ENCODE data around the gene AADACL4. TPM values are rescaled to one million over a fixed set of nuclear protein-coding genes. Genes with fewer than 3 reads are reported as not detected.

AADACL4 gene
- total RNA-seq, 1 experiment from 2014 or later: not detected

- Histone ChIP-seq H4K91ac (ENCODE audit: insufficient read length, low read depth, low read length) (no peak overlapping the region), H3K18ac (ENCODE audit: insufficient read length, low read depth, low read length) (no peak overlapping the region), H3K4me2 (ENCODE audit: insufficient read depth, insufficient read length, low read length) (no peak overlapping the region), H4K5ac (ENCODE audit: insufficient read length, low read depth, low read length) (no peak overlapping the region), H3K27ac (ENCODE audit: insufficient read length, low read depth, low read length) (no peak overlapping the region), H2BK15ac (ENCODE audit: low read depth, low read length) (no peak overlapping the region), H3K79me1 (ENCODE audit: insufficient read depth, low read depth, low read length, poor library complexity, severe bottlenecking) (no peaks in the 10 kb centered on the region), H2BK20ac (ENCODE audit: low read depth, low read length, poor library complexity, severe bottlenecking) (no peak overlapping the region), H3K9me3 (ENCODE audit: control insufficient read depth, low read depth, low read length) (no peaks in the 10 kb centered on the region), H3K4me1 (ENCODE audit: insufficient read depth, low read length) (no peaks in the 10 kb centered on the region; the same call in 1 of the 2 replicates), H4K20me1 (ENCODE audit: control insufficient read depth, insufficient read depth, insufficient read length) (no peaks in the 10 kb centered on the region), H2AFZ (ENCODE audit: low read length) (no peak overlapping the region), H3T11ph (ENCODE audit: low read length) (no peak overlapping the region), H3K9ac (ENCODE audit: extremely low read depth, insufficient read length, low read length) (no peak overlapping the region), H2AK5ac (ENCODE audit: insufficient read length, low read length) (no peak overlapping the region), H3K4ac (ENCODE audit: low read depth, low read length) (no peak overlapping the region), H3K27me3 (ENCODE audit: insufficient read depth, low read length) (no peaks in the 10 kb centered on the region), H4K8ac (replicated peaks; ENCODE audit: insufficient read length, low read depth, low read length) (no peak overlapping the region), H3K23ac (ENCODE audit: insufficient read length, low read depth, low read length) (no peak overlapping the region), H3K56ac (ENCODE audit: insufficient read length, low read depth, low read length) (no peak overlapping the region), H3K79me2 (ENCODE audit: insufficient read depth, low read length) (no peaks in the 10 kb centered on the region), H2BK5ac (ENCODE audit: insufficient read length, low read length) (no peak overlapping the region), H3K14ac (ENCODE audit: insufficient read depth, low read length) (no peak overlapping the region), H3K23me2 (ENCODE audit: insufficient read length, low read depth, low read length, poor library complexity, severe bottlenecking) (no peaks in the 10 kb centered on the region), H2BK120ac (ENCODE audit: low read depth, low read length, poor library complexity, severe bottlenecking) (no peak overlapping the region), H2BK12ac (ENCODE audit: insufficient read length, low read depth, low read length) (no peak overlapping the region)
- Mint-ChIP-seq H3K27ac (no peak overlapping the region; a peak in 1 of 7 replicates), H3K36me3 (ENCODE audit: insufficient read depth in 1 of 3, low read depth in 3 of 3) (peaks cover 0 to 47% (median 28%) of the 10 kb centered on the region in 3 experiments; a peak in 5 of 7 replicates), H3K9me3 (peaks cover 3% of the 10 kb centered on the region in 2 experiments; a peak in 1 of 5 replicates), H3K4me1 (peaks cover 52 to 65% of the 10 kb centered on the region in 2 experiments), H3K27me3 (ENCODE audit: low read depth) (peaks cover 16% of the 10 kb centered on the region), H3K4me3 (peak overlapping the region in 1 of 2 experiments; percentile 65; a peak in 2 of 5 replicates)
- peak; percentile 46 for DNase-seq
- no CpG with 5 or more reads among the region's 13 CpGs for WGBS (ENCODE audit: extremely low coverage, insufficient read length, low lambda C conversion rate)
- TF ChIP-seq CTCF (conservative IDR thresholded peaks at IDR 0.05): no peak
These were observed 41.9 kb upstream of the AADACL4 start for GRCh38 chr1:12601700-12602658.

All from H9 (cell line).